Measurements from ENCODE around the gene SYNE2. TPM values are rescaled to one million over a fixed set of nuclear protein-coding genes. Genes with fewer than 3 reads are reported as not detected.

Gene SYNE2
- total and polyA plus RNA-seq, 4 donors, result 12.0 to 79.9 (median 19.5) TPM

- TF ChIP-seq REST (IDR thresholded peaks at IDR 0.05) (no peak), MAX (IDR thresholded peaks at IDR 0.05) (no peak), HNF4A (conservative IDR thresholded peaks at IDR 0.05) (no peak), RAD21 (IDR thresholded peaks at IDR 0.05) (no peak), SP1 (IDR thresholded peaks at IDR 0.05) (no peak), ATF3 (IDR thresholded peaks at IDR 0.05) (no peak), HNF4G (IDR thresholded peaks at IDR 0.05) (no peak)
These were observed 379.5 kb downstream of the SYNE2 start (continued) for GRCh38 chr14:64232095-64232838.

- no peaks in the 10 kb centered on the region for H3K4me1 ChIP-seq (ENCODE audit: control insufficient read depth in 4 of 4, insufficient read depth in 4 of 4, low read length in 3 of 4)
- no peaks in the 10 kb centered on the region for H3K27me3 ChIP-seq (ENCODE audit: control insufficient read depth in 4 of 4, insufficient read depth in 4 of 4, low read length in 3 of 4)
- no peak for DNase-seq (ENCODE audit: low spot score)
- H3K4me3 ChIP-seq (ENCODE audit: low read depth in 1 of 3, low read length in 3 of 3), result no peak overlapping the region
- no peak for TF ChIP-seq HNF4A (conservative IDR thresholded peaks at IDR 0.05)
- no peak for TF ChIP-seq SP1 (IDR thresholded peaks at IDR 0.05)
- no peak for TF ChIP-seq ATF3 (IDR thresholded peaks at IDR 0.05)
- no peak for TF ChIP-seq RAD21 (IDR thresholded peaks at IDR 0.05)
- H3K27ac ChIP-seq (ENCODE audit: low read depth in 1 of 2, low read length in 2 of 2), result no peak overlapping the region
- WGBS, result 94% methylated on average over 9 of the region's 9 CpGs
- peaks cover 8 to 29% (median 14%) of the 10 kb centered on the region in 4 donors for H3K36me3 ChIP-seq (ENCODE audit: control insufficient read depth in 4 of 4, insufficient read depth in 3 of 4, low read depth in 1 of 4, low read length in 3 of 4)
- H3K9ac ChIP-seq (ENCODE audit: low read depth in 1 of 2, low read length in 2 of 2), result no peak overlapping the region
- H3K9me3 ChIP-seq (ENCODE audit: control insufficient read depth in 4 of 4, low read length in 3 of 4), result no peaks in the 10 kb centered on the region
These were observed 380.1 kb downstream of the SYNE2 start for GRCh38 chr14:64232944-64233343.

GRCh38 chr14:64233531-64234190, 380.9 kb downstream of the SYNE2 start:
- no peaks in the 10 kb centered on the region for H3K4me1 ChIP-seq (ENCODE audit: control insufficient read depth in 4 of 4, insufficient read depth in 4 of 4, low read length in 3 of 4)
- H3K4me3 ChIP-seq (ENCODE audit: low read depth in 1 of 3, low read length in 3 of 3), result no peak overlapping the region
- WGBS, result 87% methylated on average over 4 of the region's 4 CpGs
- no peaks in the 10 kb centered on the region for H3K27me3 ChIP-seq (ENCODE audit: control insufficient read depth in 4 of 4, insufficient read depth in 4 of 4, low read length in 3 of 4)
- no peak overlapping the region for H3K9ac ChIP-seq (ENCODE audit: low read depth in 1 of 2, low read length in 2 of 2)
- no peak overlapping the region for H3K27ac ChIP-seq (ENCODE audit: low read depth in 1 of 2, low read length in 2 of 2)
- H3K36me3 ChIP-seq (ENCODE audit: control insufficient read depth in 4 of 4, insufficient read depth in 3 of 4, low read depth in 1 of 4, low read length in 3 of 4), result peaks cover 6 to 22% (median 7%) of the 10 kb centered on the region in 4 donors
- H3K9me3 ChIP-seq (ENCODE audit: control insufficient read depth in 4 of 4, low read length in 3 of 4), result no peaks in the 10 kb centered on the region
- TF ChIP-seq ATF3 (IDR thresholded peaks at IDR 0.05) (no peak), RXRA (IDR thresholded peaks at IDR 0.05) (no peak), JUND (IDR thresholded peaks at IDR 0.05) (no peak), FOXA1 (IDR thresholded peaks at IDR 0.05) (no peak), GABPA (IDR thresholded peaks at IDR 0.05 in 1 of 2, conservative IDR thresholded peaks at IDR 0.05 in 1 of 2) (no peak), HNF4G (IDR thresholded peaks at IDR 0.05) (no peak), CTCF (IDR thresholded peaks at IDR 0.05; ENCODE audit: low read depth, low read length, missing input control) (no peak), REST (IDR thresholded peaks at IDR 0.05) (no peak)
- no peak for DNase-seq (ENCODE audit: low spot score)

Measured in liver (tissue), 9 donors.